Smooth muscle cell (in vitro differentiated cells): ENCODE measurements around the gene KLHDC3. TPM values are rescaled to one million over a fixed set of nuclear protein-coding genes. Genes with fewer than 3 reads are reported as not detected.

ENCODE experiments used
- DNase-seq: peaks from one replicate; lab custom pipeline; 2025; ENCODE audit not compliant: unreplicated experiment; lab: John Stamatoyannopoulos, UW
- H2AFZ ChIP-seq: fragments of 200-600 bp; sonication (generic); 2 replicates; pipeline ENCODE4 v1.6.0; 2016; ENCODE audit warnings: antibody characterized with exemption, low read depth, mild to moderate bottlenecking
- H3F3A ChIP-seq: fragments of 200-600 bp; sonication (generic); 2 replicates; pipeline ENCODE4 v1.6.0; 2017; ENCODE audit warnings: antibody characterized with exemption, low read depth
- H3K27ac ChIP-seq: fragments of 200-600 bp; sonication (generic); 2 replicates; pipeline ENCODE4 v1.5.1; 2016; ENCODE audit warnings: low read depth, mild to moderate bottlenecking
- H3K27me3 ChIP-seq: fragments of 200-600 bp; sonication (generic); 2 replicates; pipeline ENCODE4 v1.6.1; 2016; ENCODE audit warnings: low read depth, mild to moderate bottlenecking
- H3K36me3 ChIP-seq: fragments of 200-600 bp; sonication (generic); 2 replicates; pipeline ENCODE4 v1.5.1; 2016; ENCODE audit warnings: low read depth
- H3K4me1 ChIP-seq: fragments of 200-600 bp; sonication (generic); 2 replicates; pipeline ENCODE4 v1.5.1; 2016; ENCODE audit warnings: low read depth
- H3K4me2 ChIP-seq: fragments of 200-600 bp; sonication (generic); 2 replicates; pipeline ENCODE4 v1.6.0; 2016; ENCODE audit warnings: mild to moderate bottlenecking
- H3K4me3 ChIP-seq: fragments of 200-600 bp; sonication (generic); 2 replicates; pipeline ENCODE4 v1.5.1; 2016; ENCODE audit warnings: mild to moderate bottlenecking
- H3K79me2 ChIP-seq: fragments of 200-600 bp; sonication (generic); 2 replicates; pipeline ENCODE4 v1.6.0; 2016; ENCODE audit warnings: low read depth, mild to moderate bottlenecking
- H3K9ac ChIP-seq: fragments of 200-600 bp; sonication (generic); 2 replicates; pipeline ENCODE4 v1.6.0; 2016; ENCODE audit warnings: low read depth
- H3K9me3 ChIP-seq: fragments of 200-600 bp; sonication (generic); replicated peaks from 2 replicates; pipeline ENCODE4 v1.5.1; 2016; ENCODE audit warnings: low read depth
- H4K20me1 ChIP-seq: fragments of 200-600 bp; sonication (generic); 2 replicates; pipeline ENCODE4 v1.6.0; 2016; ENCODE audit warnings: low read depth
- WGBS: methylation state at CpG from one replicate; pipeline ENCODE4 v1.1.7; 2016; ENCODE audit warnings: low lambda C conversion rate; 5-methylcytosine and 5-hydroxymethylcytosine counted together
- polyA plus RNA-seq: library from polyadenylated mRNA; unstranded; fragments of >200 nt; fragmentation: Nextera tagmentation; extraction: Ambion mirVana; gene quantifications from 2 replicates; pipeline ENCODE4 v1.2.1, GENCODE V29; 2016
- total RNA-seq: library from RNA; depleted of rRNA; stranded (reverse); fragments of >200 nt; gene quantifications from 2 replicates; pipeline ENCODE4 v1.2.3, GENCODE V29; 2014
- TF ChIP-seq, protein P1 (sequence below): fragments of 200-600 bp; sonication (generic); IDR thresholded peaks from 2 replicates; pipeline ENCODE4 v1.5.1; 2017; ENCODE audit warnings: borderline replicate concordance, mild to moderate bottlenecking, antibody characterized with exemption; ENCODE audit not compliant: insufficient read depth, poor library complexity, severe bottlenecking

Gene KLHDC3
- total and polyA plus RNA-seq, 2 experiments from 2014 or later = 51.5 to 113 TPM

DNA sequence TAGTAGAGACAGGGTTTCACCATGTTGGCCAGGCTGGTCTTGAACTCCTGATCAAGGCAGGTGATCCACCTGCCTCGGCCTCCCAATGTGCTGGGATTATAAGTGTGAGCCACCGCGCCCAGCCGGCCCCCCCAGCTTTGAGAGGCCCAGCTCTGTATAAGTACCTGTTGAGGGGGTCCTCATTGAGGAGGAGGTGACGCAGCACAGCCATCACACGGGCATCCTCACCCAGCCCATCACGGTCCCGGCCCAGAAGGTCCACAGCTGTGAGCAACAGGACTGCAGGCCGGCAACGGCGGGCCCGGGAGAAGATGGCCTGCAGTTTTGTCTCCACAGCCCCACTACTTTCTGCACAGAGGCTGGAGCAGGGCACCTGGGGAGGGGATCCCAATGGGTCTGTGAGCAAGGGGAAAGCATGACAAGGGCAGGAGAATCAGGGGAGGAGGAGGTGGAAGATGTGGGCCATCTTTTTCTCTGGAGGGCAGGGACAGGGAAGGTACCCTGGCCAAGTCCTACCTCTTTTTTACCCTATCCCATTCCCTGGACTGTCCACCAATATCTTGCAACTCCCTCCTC lies 45.8 kb upstream of the KLHDC3 start:
- Histone ChIP-seq H3K36me3 (no peaks in the 10 kb centered on the region), H3K9ac (no peak overlapping the region), H3K4me2 (no peak overlapping the region), H3F3A (peaks cover 8% of the 10 kb centered on the region), H3K9me3 (no peaks in the 10 kb centered on the region), H3K79me2 (no peaks in the 10 kb centered on the region), H3K27ac (no peak overlapping the region), H3K27me3 (no peaks in the 10 kb centered on the region), H4K20me1 (no peaks in the 10 kb centered on the region), H3K4me1 (no peaks in the 10 kb centered on the region), H2AFZ (no peak overlapping the region), H3K4me3 (no peak overlapping the region)
- no peak for DNase-seq
- 96% methylated on average over 12 of the region's 12 CpGs for WGBS
- TF ChIP-seq, protein P1, sequence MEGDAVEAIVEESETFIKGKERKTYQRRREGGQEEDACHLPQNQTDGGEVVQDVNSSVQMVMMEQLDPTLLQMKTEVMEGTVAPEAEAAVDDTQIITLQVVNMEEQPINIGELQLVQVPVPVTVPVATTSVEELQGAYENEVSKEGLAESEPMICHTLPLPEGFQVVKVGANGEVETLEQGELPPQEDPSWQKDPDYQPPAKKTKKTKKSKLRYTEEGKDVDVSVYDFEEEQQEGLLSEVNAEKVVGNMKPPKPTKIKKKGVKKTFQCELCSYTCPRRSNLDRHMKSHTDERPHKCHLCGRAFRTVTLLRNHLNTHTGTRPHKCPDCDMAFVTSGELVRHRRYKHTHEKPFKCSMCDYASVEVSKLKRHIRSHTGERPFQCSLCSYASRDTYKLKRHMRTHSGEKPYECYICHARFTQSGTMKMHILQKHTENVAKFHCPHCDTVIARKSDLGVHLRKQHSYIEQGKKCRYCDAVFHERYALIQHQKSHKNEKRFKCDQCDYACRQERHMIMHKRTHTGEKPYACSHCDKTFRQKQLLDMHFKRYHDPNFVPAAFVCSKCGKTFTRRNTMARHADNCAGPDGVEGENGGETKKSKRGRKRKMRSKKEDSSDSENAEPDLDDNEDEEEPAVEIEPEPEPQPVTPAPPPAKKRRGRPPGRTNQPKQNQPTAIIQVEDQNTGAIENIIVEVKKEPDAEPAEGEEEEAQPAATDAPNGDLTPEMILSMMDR = no peak

DNA sequence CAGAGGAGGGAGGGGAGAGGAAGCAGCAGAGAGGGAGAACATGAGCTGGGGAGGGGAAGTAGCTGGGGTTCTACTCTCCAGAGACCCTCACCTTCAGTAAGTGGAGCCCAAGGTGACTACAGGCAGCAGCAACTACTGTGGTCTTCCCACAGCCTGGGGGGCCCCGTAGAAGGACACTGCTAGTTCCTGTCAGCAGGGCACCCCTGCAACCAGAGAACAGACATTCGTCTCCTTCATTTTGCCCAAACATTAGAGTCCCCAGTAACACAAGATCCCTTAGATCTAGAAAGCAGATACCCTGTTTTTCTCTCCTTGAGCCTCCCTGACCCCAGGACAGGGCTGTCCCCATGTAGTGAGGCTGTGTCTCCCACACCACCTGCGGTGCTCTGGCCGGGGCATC lies 45.3 kb upstream of the KLHDC3 start:
- no peaks in the 10 kb centered on the region for H3K27me3 ChIP-seq
- 75% methylated on average over 4 of the region's 4 CpGs for WGBS
- H3K9me3 ChIP-seq = no peaks in the 10 kb centered on the region
- H3K4me2 ChIP-seq = no peak overlapping the region
- no peak overlapping the region for H2AFZ ChIP-seq
- H3K36me3 ChIP-seq = no peaks in the 10 kb centered on the region
- H3K4me3 ChIP-seq = no peak overlapping the region
- peaks cover 8% of the 10 kb centered on the region for H3F3A ChIP-seq
- H3K9ac ChIP-seq = no peak overlapping the region
- H3K79me2 ChIP-seq = no peaks in the 10 kb centered on the region
- no peaks in the 10 kb centered on the region for H3K4me1 ChIP-seq
- no peak overlapping the region for H3K27ac ChIP-seq
- DNase-seq = no peak
- TF ChIP-seq, protein P1 = no peak
- H4K20me1 ChIP-seq = no peaks in the 10 kb centered on the region

DNA sequence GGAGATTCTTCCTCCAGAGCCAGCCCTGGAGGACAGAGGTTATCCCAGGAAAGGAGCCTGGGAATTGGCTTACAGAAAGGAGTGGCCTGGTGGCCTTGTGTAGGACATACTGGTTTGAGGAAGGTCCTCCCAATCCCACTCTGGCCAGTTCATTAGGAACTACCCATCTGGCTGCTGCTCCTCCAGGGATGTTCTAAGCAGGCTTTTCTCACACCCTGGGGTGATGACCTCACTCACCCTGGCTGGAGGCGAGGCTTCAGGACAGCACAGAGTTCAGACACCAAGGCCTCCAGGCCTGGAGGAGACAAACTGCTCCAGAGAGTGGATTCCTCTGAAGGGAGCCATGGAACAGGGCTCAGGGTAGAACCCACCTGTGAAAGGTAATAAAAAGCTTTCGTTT lies 44.6 kb upstream of the KLHDC3 start:
- H3K79me2 ChIP-seq = no peaks in the 10 kb centered on the region
- H3K4me2 ChIP-seq = no peak overlapping the region
- DNase-seq = no peak
- WGBS = 94% methylated on average over 2 of the region's 2 CpGs
- H3K36me3 ChIP-seq = no peaks in the 10 kb centered on the region
- H3K9ac ChIP-seq = no peak overlapping the region
- H3K4me1 ChIP-seq = no peaks in the 10 kb centered on the region
- H3F3A ChIP-seq = peaks cover 8% of the 10 kb centered on the region
- no peaks in the 10 kb centered on the region for H3K9me3 ChIP-seq
- TF ChIP-seq, protein P1 = no peak
- H3K4me3 ChIP-seq = no peak overlapping the region
- H2AFZ ChIP-seq = no peak overlapping the region
- no peak overlapping the region for H3K27ac ChIP-seq
- no peaks in the 10 kb centered on the region for H3K27me3 ChIP-seq
- H4K20me1 ChIP-seq = no peaks in the 10 kb centered on the region

DNA sequence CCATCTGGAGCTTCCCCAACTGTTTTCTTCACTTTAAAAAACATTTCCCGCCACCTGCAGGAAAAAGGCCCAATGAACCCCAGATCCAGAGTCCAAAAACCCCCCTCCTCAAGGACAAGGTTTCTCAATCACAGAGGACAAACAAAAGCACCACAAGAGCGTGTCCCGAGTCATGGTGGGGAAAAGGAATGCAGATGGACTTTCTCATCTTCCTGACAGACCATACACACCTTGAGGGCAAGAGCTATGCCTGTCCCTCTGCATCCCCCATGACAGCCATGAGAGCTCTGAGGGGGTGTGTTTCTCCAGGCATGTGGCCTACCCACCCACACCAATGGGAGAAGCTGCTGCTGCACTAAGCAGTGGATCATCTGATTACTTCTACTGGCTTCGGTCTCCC lies 44.1 kb upstream of the KLHDC3 start:
- H3F3A ChIP-seq = peaks cover 8% of the 10 kb centered on the region
- TF ChIP-seq, protein P1 = no peak
- H3K79me2 ChIP-seq = no peaks in the 10 kb centered on the region
- H2AFZ ChIP-seq = no peak overlapping the region
- WGBS = 93% methylated on average over 4 of the region's 4 CpGs
- no peak for DNase-seq
- no peaks in the 10 kb centered on the region for H3K9me3 ChIP-seq
- H3K4me2 ChIP-seq = no peak overlapping the region
- no peak overlapping the region for H3K4me3 ChIP-seq
- no peaks in the 10 kb centered on the region for H4K20me1 ChIP-seq
- H3K4me1 ChIP-seq = no peaks in the 10 kb centered on the region
- H3K36me3 ChIP-seq = no peaks in the 10 kb centered on the region
- H3K27ac ChIP-seq = no peak overlapping the region
- H3K27me3 ChIP-seq = no peaks in the 10 kb centered on the region
- H3K9ac ChIP-seq = no peak overlapping the region
